ENCODE results near the gene RPTOR.

Gene RPTOR

DNA sequence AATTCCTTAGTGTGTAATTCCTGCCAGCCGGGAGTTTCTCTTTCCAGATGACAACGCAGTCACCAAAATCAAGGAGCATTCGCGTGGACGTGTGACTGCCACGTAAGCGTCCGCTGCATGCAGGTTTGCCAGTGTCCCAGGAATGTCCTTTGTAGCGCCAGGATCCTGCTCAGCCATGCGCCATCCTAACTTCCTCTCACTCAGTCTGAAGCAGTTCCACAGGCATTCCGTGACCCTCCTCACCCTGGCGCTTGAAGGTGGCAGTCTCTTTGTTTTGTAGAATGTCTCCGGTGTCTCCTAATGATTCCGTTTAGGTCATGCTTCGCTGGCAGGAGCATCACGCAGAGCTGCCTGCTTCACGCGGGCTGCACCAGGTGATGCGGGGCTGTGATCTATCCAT, 88.6 kb downstream of the RPTOR start:
- no peak for DNase-seq (ENCODE audit: insufficient read length, low spot score)
- no peak for FAIRE-seq

GRCh38 chr17:80633994-80634566, 89.4 kb downstream of the RPTOR start:
- FAIRE-seq: no peak
- no peak for DNase-seq (ENCODE audit: insufficient read length, low spot score)

DNA sequence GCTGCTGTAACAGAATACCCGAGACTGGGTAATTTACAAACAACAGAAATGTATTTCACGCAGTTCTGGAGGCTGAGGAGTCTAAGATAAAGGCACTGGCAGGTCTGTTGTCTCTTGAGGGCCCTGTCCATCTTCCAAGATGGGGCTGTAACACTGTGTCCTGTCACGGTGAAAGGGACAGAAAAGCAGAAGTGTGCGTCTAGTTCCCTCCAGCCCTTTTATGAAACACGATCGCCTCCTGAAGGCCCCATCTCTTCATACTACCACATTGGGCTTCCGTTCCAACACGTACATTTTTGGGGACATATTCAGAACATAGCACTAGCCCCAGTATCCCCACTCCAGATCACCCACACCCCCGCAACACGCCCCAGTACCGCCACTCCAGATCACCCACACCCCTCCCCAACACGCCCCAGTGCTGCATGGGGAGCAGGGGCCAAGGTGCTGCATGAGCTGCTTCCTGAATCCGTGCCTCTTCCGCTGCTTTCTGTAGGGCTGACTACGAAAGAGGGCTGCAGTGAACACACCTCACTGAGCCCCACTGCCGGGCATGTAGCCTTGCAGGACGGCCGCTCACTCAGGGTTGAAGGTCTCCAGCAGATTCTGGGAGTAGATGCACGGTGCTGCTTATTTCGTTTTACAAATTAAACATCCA, 91.9 kb downstream of the RPTOR start:
- DNase-seq (ENCODE audit: insufficient read length, low spot score): no peak

GRCh38 chr17:80637048-80637781, 92.6 kb downstream of the RPTOR start:
- no peak for FAIRE-seq
- no peak for DNase-seq (ENCODE audit: insufficient read length, low spot score)

More for the DNA sequence above, 91.9 kb downstream of the RPTOR start:
- FAIRE-seq: no peak

DNA sequence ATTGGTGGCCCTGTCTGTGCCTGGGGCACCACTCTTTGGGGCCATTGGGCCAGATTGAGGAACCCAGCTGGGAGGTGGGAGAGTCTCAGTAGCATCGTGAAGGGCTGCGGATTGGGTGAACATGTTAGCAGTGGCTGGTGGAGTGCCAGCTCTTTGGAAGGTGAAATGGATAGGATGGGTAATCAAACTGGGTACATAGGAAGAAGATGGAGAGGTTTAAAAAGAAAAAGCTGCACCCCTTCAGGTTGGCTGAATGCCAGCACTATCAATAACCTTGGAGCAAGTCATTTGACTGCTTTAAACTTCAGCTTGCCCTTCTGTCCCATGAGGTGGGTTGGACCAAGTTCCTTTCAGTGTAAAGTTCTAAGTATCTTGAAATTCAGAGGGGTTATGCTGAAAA, 95.0 kb downstream of the RPTOR start:
- DNase-seq (ENCODE audit: insufficient read length, low spot score) (no peak), FAIRE-seq (no peak)

GRCh38 chr17:80640366-80641084, 95.9 kb downstream of the RPTOR start:
- no peak for FAIRE-seq
- no peak for DNase-seq (ENCODE audit: insufficient read length, low spot score)

GRCh38 chr17:80643326-80644099, 98.9 kb downstream of the RPTOR start:
- FAIRE-seq (no peak), DNase-seq (ENCODE audit: insufficient read length, low spot score) (no peak)

DNA sequence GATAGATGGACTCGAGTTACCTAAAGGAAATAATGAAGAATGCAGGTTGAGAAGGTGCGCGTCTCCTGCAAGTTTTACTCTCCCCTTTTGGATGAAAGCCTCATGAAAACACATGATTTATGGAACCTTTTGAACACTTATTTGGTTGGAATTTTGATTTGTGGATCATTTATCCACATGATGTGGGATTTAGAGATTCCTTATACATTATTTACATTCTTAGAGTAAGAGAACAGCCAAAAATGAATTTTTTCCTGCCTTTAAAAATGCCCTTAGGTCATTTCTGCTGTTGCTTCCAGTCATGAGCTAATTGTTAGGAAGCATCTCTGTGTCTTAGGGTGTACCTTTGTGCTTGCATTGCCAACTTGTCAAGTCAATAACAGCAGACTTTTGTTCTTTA, 99.9 kb downstream of the RPTOR start:
- FAIRE-seq (no peak), DNase-seq (ENCODE audit: insufficient read length, low spot score) (no peak)

DNA sequence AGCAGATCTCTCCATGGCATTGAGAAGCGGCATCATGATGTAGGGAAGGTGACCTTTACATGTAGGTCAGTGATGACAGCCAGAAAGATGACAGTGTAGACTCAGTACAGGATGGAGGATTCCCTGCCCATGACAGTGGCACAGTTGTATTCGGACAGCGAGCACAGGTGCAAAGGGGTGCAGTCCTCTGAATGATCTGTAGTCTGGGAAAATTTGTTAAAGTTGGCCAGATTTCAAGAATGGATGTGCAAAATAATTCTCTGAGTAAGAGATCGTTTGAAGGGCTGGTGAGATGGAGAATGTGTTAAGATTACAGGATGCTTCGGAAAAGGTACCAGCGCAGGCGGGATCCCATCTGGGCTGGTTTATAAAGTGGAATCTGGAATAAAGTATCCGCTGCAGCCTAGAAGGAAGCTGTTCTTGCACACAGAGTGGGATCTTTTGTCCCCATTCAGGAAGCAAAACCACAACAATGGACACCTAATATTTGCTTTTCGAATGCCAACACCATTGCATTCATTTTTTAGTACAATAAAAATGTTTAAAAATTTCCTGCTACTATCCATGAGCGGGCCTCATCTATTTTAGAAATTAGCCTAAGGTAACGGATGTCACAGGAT, 101.2 kb downstream of the RPTOR start:
- FAIRE-seq: no peak

DNA sequence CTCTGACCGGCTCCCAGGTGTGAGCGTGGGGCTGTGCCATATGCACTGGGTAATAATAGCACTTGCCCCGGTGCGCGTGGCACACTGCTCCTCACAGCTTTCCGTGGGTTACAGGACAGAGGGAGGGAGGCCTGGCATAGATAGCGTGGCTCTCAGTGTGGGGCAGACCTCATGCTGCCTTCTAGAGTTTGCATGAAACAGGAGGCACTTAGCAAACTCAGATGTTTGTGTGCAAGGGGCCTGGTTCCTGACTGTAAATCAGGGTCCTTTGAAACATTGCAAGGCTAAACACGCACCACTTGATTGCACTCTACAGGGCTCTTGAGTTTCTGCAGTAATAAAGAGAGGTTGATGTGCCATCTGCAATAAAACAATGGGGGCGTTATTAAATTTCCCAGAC, 101.7 kb downstream of the RPTOR start:
- FAIRE-seq: no peak

More for the DNA sequence above, 101.2 kb downstream of the RPTOR start:
- DNase-seq (ENCODE audit: insufficient read length, low spot score): no peak

DNA sequence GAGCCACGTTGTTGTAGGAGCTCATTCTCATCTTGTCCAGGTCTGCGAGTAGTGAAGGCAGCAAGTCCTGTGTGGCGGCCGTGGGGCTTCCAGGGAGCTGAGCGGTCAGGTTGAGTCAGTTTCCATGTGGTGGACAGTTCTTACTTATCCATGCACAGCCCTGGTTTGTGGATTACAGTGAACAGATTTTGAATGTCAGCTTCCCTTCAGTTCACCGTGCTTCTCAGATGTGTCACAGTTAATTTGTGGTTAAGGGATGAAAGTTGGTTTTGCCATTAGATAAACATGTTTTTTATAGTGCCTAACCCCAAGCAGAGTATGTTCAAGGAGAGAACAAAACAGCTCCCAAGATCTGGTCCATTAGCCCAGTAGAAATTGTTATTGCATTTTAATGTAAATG, 103.1 kb downstream of the RPTOR start:
- FAIRE-seq (no peak), DNase-seq (ENCODE audit: insufficient read length, low spot score) (no peak)

More for the DNA sequence above, 101.7 kb downstream of the RPTOR start:
- DNase-seq (ENCODE audit: insufficient read length, low spot score): no peak

GRCh38 chr17:80649200-80649644, 104.6 kb downstream of the RPTOR start:
- no peak for FAIRE-seq
- DNase-seq (ENCODE audit: insufficient read length, low spot score): no peak

GRCh38 chr17:80649672-80650330, 105.2 kb downstream of the RPTOR start:
- peak; percentile 31 for FAIRE-seq

DNA sequence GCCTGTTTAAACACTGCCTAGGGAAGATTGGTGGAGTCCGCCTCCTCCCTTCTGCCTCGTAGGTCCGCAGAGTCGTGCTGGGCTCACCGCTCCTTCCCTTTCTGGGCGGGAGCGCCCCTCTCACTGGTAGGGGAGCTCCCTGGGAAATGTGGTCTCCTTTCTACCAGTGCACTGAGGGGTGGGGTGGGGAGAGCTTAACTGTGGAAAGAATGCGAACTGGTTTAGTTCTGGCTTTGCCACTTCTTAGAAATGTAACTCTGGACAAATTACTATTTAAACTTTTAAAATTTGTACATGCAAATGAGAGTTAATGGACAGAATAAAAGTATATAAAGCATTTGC, 105.7 kb downstream of the RPTOR start:
- DNase-seq (ENCODE audit: insufficient read length, low spot score): no peak
- FAIRE-seq: no peak

More at GRCh38 chr17:80649672-80650330, 105.2 kb downstream of the RPTOR start:
- DNase-seq (ENCODE audit: insufficient read length, low spot score): no peak

DNA sequence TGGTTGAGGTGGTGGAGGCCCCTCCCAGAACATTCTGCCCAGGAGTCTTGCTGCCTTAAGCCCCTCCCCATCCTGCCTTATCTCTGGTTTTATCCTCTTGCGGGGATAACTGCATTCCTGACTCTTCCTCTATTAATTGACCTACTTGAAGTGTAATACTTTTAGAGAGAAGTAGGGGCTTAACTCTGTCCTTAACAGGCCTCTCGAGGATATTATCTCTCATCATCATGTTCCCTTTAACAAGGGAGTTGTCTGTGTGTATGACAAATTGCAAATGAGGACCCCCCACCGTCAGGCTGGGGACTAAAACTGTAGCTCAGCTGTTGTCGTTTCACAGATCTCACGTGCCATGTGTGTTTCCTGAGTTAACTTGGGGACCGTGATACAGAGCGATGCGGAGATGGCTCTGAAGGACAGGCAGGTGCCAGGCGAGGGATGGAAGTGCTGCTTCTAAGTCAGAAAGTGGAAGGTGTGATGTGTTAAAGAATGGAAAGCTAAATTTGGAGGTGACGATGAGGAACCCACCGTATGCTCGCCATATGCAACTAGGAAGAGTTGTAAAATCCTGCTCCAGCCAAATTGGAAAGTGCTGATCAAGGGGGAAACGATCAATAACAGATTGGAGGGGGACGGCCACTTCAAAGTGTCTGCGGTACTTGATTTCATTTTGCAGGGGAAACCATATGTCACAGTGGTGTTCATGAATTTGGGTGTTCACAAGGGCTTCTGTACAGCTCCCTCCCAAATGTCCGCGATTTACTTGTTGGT, 106.3 kb downstream of the RPTOR start:
- DNase-seq (ENCODE audit: insufficient read length, low spot score): no peak
- no peak for FAIRE-seq

DNA sequence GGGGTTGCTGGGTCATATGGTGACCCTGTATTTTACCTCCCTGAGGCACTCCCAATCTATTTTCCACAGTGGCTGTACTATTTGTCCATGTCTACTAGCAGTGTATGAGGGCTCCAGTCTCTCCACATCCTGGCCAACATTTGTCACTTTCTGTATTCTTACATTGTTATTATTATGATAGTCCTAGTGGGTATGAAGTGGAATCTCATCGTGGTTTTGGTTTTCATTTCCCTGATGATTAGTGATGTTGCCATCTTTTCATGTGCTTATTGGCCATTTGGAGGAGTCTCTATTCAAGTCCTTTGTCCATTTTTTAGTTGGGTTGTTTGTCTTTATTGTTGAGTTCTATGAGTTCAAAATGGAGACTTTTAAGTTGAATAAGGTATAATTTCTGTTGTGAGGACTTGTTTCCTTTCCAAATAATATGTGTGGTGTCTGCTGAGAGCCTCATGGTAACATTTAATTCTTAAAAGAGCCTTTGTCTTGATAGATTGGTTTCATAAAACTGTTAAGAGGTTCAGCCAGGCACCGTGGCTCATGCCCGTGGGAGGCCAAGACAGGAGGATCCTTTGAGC, 108.2 kb downstream of the RPTOR start:
- no peak for FAIRE-seq
- no peak for DNase-seq (ENCODE audit: insufficient read length, low spot score)

GRCh38 chr17:80653856-80654255, 109.2 kb downstream of the RPTOR start:
- no peak for DNase-seq (ENCODE audit: insufficient read length, low spot score)
- FAIRE-seq: no peak

GRCh38 chr17:80655608-80656007, 111.0 kb downstream of the RPTOR start:
- DNase-seq (ENCODE audit: insufficient read length, low spot score) (no peak), FAIRE-seq (no peak)

DNA sequence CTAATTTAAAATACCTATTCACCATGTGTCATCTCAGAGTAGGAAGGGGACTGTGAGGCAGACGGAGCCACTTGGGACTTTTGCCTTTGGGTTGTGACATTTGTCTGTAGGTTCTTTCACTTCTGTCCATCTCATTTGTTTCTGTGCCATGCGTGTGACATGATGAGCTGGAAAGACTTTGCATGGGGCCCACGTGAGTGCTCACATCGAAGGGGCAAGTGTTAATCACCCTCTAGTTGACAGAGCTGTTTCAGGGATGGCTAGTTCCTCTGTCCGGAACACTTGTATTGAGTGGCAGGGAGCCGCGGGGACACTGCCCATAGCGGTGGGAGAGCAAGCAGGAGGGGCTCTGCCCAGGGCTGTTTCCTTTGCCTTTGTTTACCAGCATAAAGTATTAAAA, 112.0 kb downstream of the RPTOR start:
- DNase-seq (ENCODE audit: insufficient read length, low spot score): no peak
- no peak for FAIRE-seq
